HG03460 (cell line): ENCODE data around the gene AHI1.

Source experiments
- ATAC-seq: cut with Tn5 transposase; IDR thresholded peaks from one replicate; pipeline ENCODE4 v1.9.1; 2021; ENCODE audit not compliant: unreplicated experiment

AHI1 gene

GRCh38 chr6:135464634-135465033 lies 32.9 kb downstream of the AHI1 start:
- peak; percentile 80 for ATAC-seq

GRCh38 chr6:135461208-135461607 lies 36.3 kb downstream of the AHI1 start:
- no peak for ATAC-seq

GRCh38 chr6:135458051-135458450 lies 39.5 kb downstream of the AHI1 start:
- no peak for ATAC-seq

- ATAC-seq = no peak
Observed at GRCh38 chr6:135451617-135452190, 45.8 kb downstream of the AHI1 start.

- ATAC-seq = no peak
Observed at GRCh38 chr6:135449246-135449645, 48.3 kb downstream of the AHI1 start.

GRCh38 chr6:135440087-135440792 lies 57.3 kb downstream of the AHI1 start:
- ATAC-seq = peak; percentile 77

GRCh38 chr6:135439549-135439948 lies 58.0 kb downstream of the AHI1 start:
- ATAC-seq = no peak

- no peak for ATAC-seq
Observed at GRCh38 chr6:135438907-135439535, 58.5 kb downstream of the AHI1 start.

- ATAC-seq = no peak
Observed at GRCh38 chr6:135434991-135435390, 62.5 kb downstream of the AHI1 start.

- ATAC-seq = peak; percentile 50
Observed at GRCh38 chr6:135434095-135434494, 63.4 kb downstream of the AHI1 start.

- no peak for ATAC-seq
Observed at GRCh38 chr6:135428078-135428477, 69.5 kb downstream of the AHI1 start.

GRCh38 chr6:135426833-135427232 lies 70.7 kb downstream of the AHI1 start:
- no peak for ATAC-seq

GRCh38 chr6:135424385-135424784 lies 73.2 kb downstream of the AHI1 start:
- ATAC-seq = no peak

GRCh38 chr6:135423649-135424128 lies 73.9 kb downstream of the AHI1 start:
- ATAC-seq = peak; percentile 91

- no peak for ATAC-seq
Observed at GRCh38 chr6:135419162-135419561, 78.4 kb downstream of the AHI1 start.

- no peak for ATAC-seq
Observed at GRCh38 chr6:135418040-135418760, 79.3 kb downstream of the AHI1 start.

- no peak for ATAC-seq
Observed at GRCh38 chr6:135412761-135413160, 84.8 kb downstream of the AHI1 start.

GRCh38 chr6:135411849-135412248 lies 85.7 kb downstream of the AHI1 start:
- no peak for ATAC-seq

- no peak for ATAC-seq
Observed at GRCh38 chr6:135411339-135411738, 86.2 kb downstream of the AHI1 start.

- no peak for ATAC-seq
Observed at GRCh38 chr6:135410856-135411255, 86.7 kb downstream of the AHI1 start.

GRCh38 chr6:135403584-135403983 lies 94.0 kb downstream of the AHI1 start:
- ATAC-seq = no peak

GRCh38 chr6:135402311-135402710 lies 95.2 kb downstream of the AHI1 start:
- no peak for ATAC-seq
